Hepatocyte (in vitro differentiated cells): ENCODE data around the gene WNT3A. TPM values are rescaled to one million over a fixed set of nuclear protein-coding genes. Genes with fewer than 3 reads are reported as not detected.
A peak's percentile ranks its signal among the peaks of the same experiment; 100 is the strongest.

Source experiments
- DNase-seq: peaks from one replicate; pipeline ENCODE4 v3.0.0-alpha.2; 2016; ENCODE audit warnings: low spot score
- H2AFZ ChIP-seq: fragments of 200-600 bp; sonication (generic); 2 replicates; pipeline ENCODE4 v1.6.0; 2016; ENCODE audit warnings: antibody characterized with exemption, mild to moderate bottlenecking
- H3K27ac ChIP-seq: fragments of 200-600 bp; sonication (generic); 2 replicates; pipeline ENCODE4 v1.5.1; 2016; ENCODE audit warnings: mild to moderate bottlenecking
- H3K27me3 ChIP-seq: fragments of 200-600 bp; sonication (generic); 2 replicates; pipeline ENCODE4 v1.6.1; 2016
- H3K36me3 ChIP-seq: fragments of 200-600 bp; sonication (generic); replicated peaks from 2 replicates; pipeline ENCODE4 v1.5.1; 2016; ENCODE audit warnings: low read depth; ENCODE audit not compliant: insufficient read depth
- H3K4me1 ChIP-seq: fragments of 200-600 bp; sonication (generic); 2 replicates; pipeline ENCODE4 v1.5.1; 2016; ENCODE audit warnings: mild to moderate bottlenecking, moderate library complexity; ENCODE audit not compliant: insufficient read depth
- H3K4me2 ChIP-seq: fragments of 200-600 bp; sonication (generic); 2 replicates; pipeline ENCODE4 v1.6.0; 2016
- H3K4me3 ChIP-seq: fragments of 200-600 bp; sonication (generic); 2 replicates; pipeline ENCODE4 v1.5.1; 2016; ENCODE audit warnings: mild to moderate bottlenecking
- H3K79me2 ChIP-seq: fragments of 200-600 bp; sonication (generic); 2 replicates; pipeline ENCODE4 v1.6.0; 2017; ENCODE audit warnings: mild to moderate bottlenecking
- H3K9me2 ChIP-seq: fragments of 200-600 bp; sonication (generic); replicated peaks from 2 replicates; pipeline ENCODE4 v1.6.0; 2017; ENCODE audit warnings: mild to moderate bottlenecking; ENCODE audit not compliant: insufficient read depth
- H3K9me3 ChIP-seq: fragments of 200-600 bp; sonication (generic); 2 replicates; pipeline ENCODE4 v1.5.1; 2016; ENCODE audit warnings: low read depth, mild to moderate bottlenecking
- H4K20me1 ChIP-seq: fragments of 200-600 bp; sonication (generic); 2 replicates; pipeline ENCODE4 v1.6.0; 2016; ENCODE audit warnings: mild to moderate bottlenecking; ENCODE audit not compliant: insufficient read depth, poor library complexity, severe bottlenecking
- EZH2 ChIP-seq: fragments of 200-600 bp; sonication (generic); IDR thresholded peaks from 2 replicates; pipeline ENCODE4 v1.6.1; 2016; ENCODE audit warnings: antibody characterized with exemption, mild to moderate bottlenecking, borderline replicate concordance
- EZH2phosphoT487 ChIP-seq: fragments of 200-600 bp; sonication (generic); IDR thresholded peaks from one replicate; pipeline ENCODE4 v1.6.1; 2018; ENCODE audit warnings: antibody characterized with exemption, mild to moderate bottlenecking, low read depth, moderate library complexity; ENCODE audit not compliant: unreplicated experiment, severe bottlenecking
- WGBS: methylation state at CpG from one replicate; pipeline ENCODE4 v1.1.6; 2016; ENCODE audit warnings: low lambda C conversion rate; ENCODE audit errors: missing lambda C conversion rate; 5-methylcytosine and 5-hydroxymethylcytosine counted together
- polyA plus RNA-seq: library from polyadenylated mRNA; unstranded; fragments of >200 nt; fragmentation: Nextera tagmentation; extraction: Ambion mirVana; gene quantifications from 2 replicates; pipeline ENCODE4 v1.2.1, GENCODE V29; 2016
- total RNA-seq: library from RNA; depleted of rRNA; stranded (reverse); fragments of >200 nt; gene quantifications from 2 replicates; pipeline ENCODE4 v1.2.3, GENCODE V29; 2014
- TF ChIP-seq, protein P1 (sequence below): fragments of 200-600 bp; sonication (generic); IDR thresholded peaks from 2 replicates; pipeline ENCODE4 v1.5.1; 2016; ENCODE audit warnings: antibody characterized with exemption, mild to moderate bottlenecking; ENCODE audit not compliant: poor library complexity

Gene WNT3A
- total and polyA plus RNA-seq, 2 experiments from 2014 or later: 0.03 TPM; not detected in 1

DNA sequence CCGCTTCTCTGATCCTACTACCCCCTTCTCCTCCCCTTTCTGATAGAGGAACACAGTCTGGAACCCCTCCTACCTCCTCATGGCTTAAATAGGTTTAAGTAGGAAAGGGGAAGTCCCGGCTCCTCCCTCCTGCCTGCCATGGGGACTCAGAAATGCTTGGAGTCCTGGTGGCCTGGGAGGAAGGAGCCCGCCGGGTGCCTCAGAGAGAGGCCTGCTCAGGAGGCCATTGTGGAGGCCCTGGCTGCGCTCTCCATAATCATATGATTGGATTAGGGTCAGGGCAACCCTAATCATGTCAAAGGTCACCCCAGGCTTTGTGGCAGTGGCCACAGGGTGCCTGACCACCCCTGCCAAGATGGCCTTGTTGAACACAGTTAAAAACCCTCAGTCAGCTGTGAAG lies 29.0 kb downstream of the WNT3A start:
- Histone ChIP-seq H3K4me3 (no peak overlapping the region), H3K36me3 (no peaks in the 10 kb centered on the region), H3K4me1 (no peaks in the 10 kb centered on the region), H3K27ac (no peak overlapping the region), H3K9me2 (no peaks in the 10 kb centered on the region), H3K4me2 (no peak overlapping the region), H3K27me3 (peaks cover 39% of the 10 kb centered on the region), H2AFZ (no peak overlapping the region), H4K20me1 (no peaks in the 10 kb centered on the region), H3K79me2 (no peaks in the 10 kb centered on the region), H3K9me3 (no peaks in the 10 kb centered on the region)
- 81% methylated on average over 5 of the region's 5 CpGs for WGBS
- DNase-seq: no peak
- TF ChIP-seq EZH2: no peak
- no peak for TF ChIP-seq EZH2phosphoT487
- TF ChIP-seq, protein P1, sequence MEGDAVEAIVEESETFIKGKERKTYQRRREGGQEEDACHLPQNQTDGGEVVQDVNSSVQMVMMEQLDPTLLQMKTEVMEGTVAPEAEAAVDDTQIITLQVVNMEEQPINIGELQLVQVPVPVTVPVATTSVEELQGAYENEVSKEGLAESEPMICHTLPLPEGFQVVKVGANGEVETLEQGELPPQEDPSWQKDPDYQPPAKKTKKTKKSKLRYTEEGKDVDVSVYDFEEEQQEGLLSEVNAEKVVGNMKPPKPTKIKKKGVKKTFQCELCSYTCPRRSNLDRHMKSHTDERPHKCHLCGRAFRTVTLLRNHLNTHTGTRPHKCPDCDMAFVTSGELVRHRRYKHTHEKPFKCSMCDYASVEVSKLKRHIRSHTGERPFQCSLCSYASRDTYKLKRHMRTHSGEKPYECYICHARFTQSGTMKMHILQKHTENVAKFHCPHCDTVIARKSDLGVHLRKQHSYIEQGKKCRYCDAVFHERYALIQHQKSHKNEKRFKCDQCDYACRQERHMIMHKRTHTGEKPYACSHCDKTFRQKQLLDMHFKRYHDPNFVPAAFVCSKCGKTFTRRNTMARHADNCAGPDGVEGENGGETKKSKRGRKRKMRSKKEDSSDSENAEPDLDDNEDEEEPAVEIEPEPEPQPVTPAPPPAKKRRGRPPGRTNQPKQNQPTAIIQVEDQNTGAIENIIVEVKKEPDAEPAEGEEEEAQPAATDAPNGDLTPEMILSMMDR: no peak

DNA sequence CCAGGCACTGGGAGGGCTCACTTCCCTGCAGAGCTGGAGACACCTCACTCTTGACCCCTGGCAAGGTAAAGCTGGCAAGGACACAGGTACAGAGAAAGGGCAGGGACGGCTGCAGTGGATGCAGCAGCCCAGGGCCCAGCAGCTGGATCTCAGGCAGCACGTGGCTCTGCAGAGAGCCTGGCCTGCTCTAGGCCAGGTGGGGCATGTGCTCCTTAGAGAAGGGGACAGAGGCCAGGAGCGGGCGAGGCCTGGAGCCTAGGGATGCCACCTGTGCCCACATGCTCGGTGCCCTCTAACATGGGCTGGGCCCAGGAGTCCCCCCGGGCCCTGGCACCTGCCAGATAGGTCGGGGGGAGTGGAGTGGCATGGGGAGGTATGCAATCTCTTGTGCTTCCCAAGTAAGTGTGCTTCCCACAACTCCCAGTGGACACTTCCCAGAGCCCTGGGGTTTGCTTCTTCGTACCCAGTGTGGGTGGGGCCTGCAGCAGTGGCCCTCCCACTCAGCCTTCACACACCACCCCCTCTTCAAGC lies 30.0 kb downstream of the WNT3A start:
- Histone ChIP-seq H3K36me3 (no peaks in the 10 kb centered on the region), H3K4me2 (no peak overlapping the region), H2AFZ (no peak overlapping the region), H3K9me3 (no peaks in the 10 kb centered on the region), H3K79me2 (no peaks in the 10 kb centered on the region), H3K27ac (no peak overlapping the region), H3K4me1 (no peaks in the 10 kb centered on the region), H3K4me3 (no peak overlapping the region), H4K20me1 (no peaks in the 10 kb centered on the region), H3K9me2 (no peaks in the 10 kb centered on the region), H3K27me3 (peaks cover 43% of the 10 kb centered on the region)
- 86% methylated on average over 8 of the region's 8 CpGs for WGBS
- no peak for DNase-seq
- TF ChIP-seq, protein P1: no peak
- TF ChIP-seq EZH2phosphoT487 (no peak), EZH2 (no peak)

DNA sequence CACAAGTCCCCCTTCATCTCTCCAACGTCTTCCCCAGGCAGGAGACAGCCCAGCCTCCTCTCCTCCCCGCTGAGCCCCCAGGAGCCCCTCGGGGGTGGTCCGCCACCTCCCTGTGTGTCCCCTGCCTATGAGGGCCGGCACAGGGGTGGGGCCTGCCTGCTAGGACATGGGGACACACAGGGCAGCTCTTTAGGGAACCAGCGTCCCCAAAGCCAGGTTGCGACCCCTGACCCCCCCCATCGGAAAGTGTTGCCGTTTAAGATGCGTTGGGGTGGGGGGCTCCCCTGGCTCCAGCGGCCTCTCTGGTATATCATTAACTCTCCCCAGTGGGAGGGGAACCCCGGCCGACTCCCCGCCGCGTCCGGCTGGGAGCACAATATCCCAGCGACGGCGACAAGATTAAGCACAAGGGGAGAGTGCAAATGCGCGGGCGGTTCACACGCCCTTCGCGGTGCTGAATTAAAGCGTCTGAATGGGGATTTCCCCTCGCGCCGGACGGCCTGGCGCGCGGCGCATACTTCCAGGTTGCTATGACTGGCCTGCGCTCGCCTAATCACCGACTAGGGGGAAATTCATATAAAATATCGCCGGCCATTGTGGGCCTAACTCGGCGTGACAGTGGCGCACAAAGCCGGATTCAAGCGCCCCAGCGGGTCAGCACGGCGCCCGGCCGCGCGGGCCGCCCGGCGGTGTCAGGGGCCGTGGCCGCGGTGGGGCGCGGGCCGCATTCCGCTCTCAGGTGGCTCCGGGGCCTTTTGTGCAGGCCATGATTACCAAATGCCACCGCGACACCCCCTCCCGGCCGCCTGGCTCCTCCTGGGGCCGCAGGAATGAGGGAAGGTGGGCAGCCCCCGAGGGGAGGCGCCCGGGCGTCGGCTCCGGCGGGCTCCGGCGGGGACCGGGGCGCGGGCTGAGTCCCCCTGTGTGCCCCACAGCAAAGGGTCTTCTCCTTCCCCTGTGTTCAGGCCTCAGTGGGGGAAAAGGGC lies 30.9 kb downstream of the WNT3A start:
- 9% methylated on average over 74 of the region's 80 CpGs for WGBS

More for the DNA sequence above, 30.9 kb downstream of the WNT3A start:
- no peaks in the 10 kb centered on the region for H3K9me3 ChIP-seq
- H3K9me2 ChIP-seq: no peaks in the 10 kb centered on the region
- DNase-seq: peak; percentile 66
- H3K79me2 ChIP-seq: no peaks in the 10 kb centered on the region
- no peak overlapping the region for H3K27ac ChIP-seq
- TF ChIP-seq, protein P1: no peak
- TF ChIP-seq EZH2phosphoT487 (peak; percentile 68), EZH2 (peak; percentile 65)
- no peak overlapping the region for H2AFZ ChIP-seq
- H3K4me1 ChIP-seq: no peaks in the 10 kb centered on the region
- H4K20me1 ChIP-seq: no peaks in the 10 kb centered on the region
- H3K4me2 ChIP-seq: peak overlapping the region; percentile 81
- no peak overlapping the region for H3K4me3 ChIP-seq
- peaks cover 44% of the 10 kb centered on the region for H3K27me3 ChIP-seq
- H3K36me3 ChIP-seq: no peaks in the 10 kb centered on the region
